ENCODE measurements around the gene EGFLAM.

EGFLAM gene

GRCh38 chr5:38378579-38378978 is 120.2 kb downstream of the EGFLAM start:
- DNase-seq (ENCODE audit: low read depth) = no peak
- no peak overlapping the region for H3K4me3 ChIP-seq (replicated peaks; ENCODE audit: low read depth, low read length)
- TF ChIP-seq CTCF (IDR thresholded peaks at IDR 0.05; ENCODE audit: low read length, missing control alignments) = no peak

- DNase-seq (ENCODE audit: low read depth) = no peak
- H3K4me3 ChIP-seq (replicated peaks; ENCODE audit: low read depth, low read length) = no peak overlapping the region
- TF ChIP-seq CTCF (IDR thresholded peaks at IDR 0.05; ENCODE audit: low read length, missing control alignments) = no peak
These were observed 121.1 kb downstream of the EGFLAM start for GRCh38 chr5:38379350-38379937.

GRCh38 chr5:38380537-38380936 is 122.2 kb downstream of the EGFLAM start:
- DNase-seq (ENCODE audit: low read depth) = no peak
- TF ChIP-seq CTCF (IDR thresholded peaks at IDR 0.05; ENCODE audit: low read length, missing control alignments) = no peak
- no peak overlapping the region for H3K4me3 ChIP-seq (replicated peaks; ENCODE audit: low read depth, low read length)

GRCh38 chr5:38381361-38381760 is 123.0 kb downstream of the EGFLAM start:
- H3K4me3 ChIP-seq (replicated peaks; ENCODE audit: low read depth, low read length) = no peak overlapping the region
- no peak for TF ChIP-seq CTCF (IDR thresholded peaks at IDR 0.05; ENCODE audit: low read length, missing control alignments)
- no peak for DNase-seq (ENCODE audit: low read depth)

- DNase-seq (ENCODE audit: low read depth) = peak; percentile 78
- no peak overlapping the region for H3K4me3 ChIP-seq (replicated peaks; ENCODE audit: low read depth, low read length)
- peak; percentile 94 for TF ChIP-seq CTCF (IDR thresholded peaks at IDR 0.05; ENCODE audit: low read length, missing control alignments)
These were observed 124.5 kb downstream of the EGFLAM start for GRCh38 chr5:38382898-38383297.

GRCh38 chr5:38383701-38384100 is 125.3 kb downstream of the EGFLAM start:
- no peak overlapping the region for H3K4me3 ChIP-seq (replicated peaks; ENCODE audit: low read depth, low read length)
- DNase-seq (ENCODE audit: low read depth) = no peak
- no peak for TF ChIP-seq CTCF (IDR thresholded peaks at IDR 0.05; ENCODE audit: low read length, missing control alignments)

GRCh38 chr5:38384396-38384795 is 126.0 kb downstream of the EGFLAM start:
- DNase-seq (ENCODE audit: low read depth) = no peak
- TF ChIP-seq CTCF (IDR thresholded peaks at IDR 0.05; ENCODE audit: low read length, missing control alignments) = no peak
- no peak overlapping the region for H3K4me3 ChIP-seq (replicated peaks; ENCODE audit: low read depth, low read length)
